ENCODE results near the gene AMER3.
"Not testable (repeated sequence)": the region's sequence is repeated elsewhere in the genome, so short reads cannot be mapped to it uniquely, and the experiment has no call there.

The AMER3 gene, protein sequence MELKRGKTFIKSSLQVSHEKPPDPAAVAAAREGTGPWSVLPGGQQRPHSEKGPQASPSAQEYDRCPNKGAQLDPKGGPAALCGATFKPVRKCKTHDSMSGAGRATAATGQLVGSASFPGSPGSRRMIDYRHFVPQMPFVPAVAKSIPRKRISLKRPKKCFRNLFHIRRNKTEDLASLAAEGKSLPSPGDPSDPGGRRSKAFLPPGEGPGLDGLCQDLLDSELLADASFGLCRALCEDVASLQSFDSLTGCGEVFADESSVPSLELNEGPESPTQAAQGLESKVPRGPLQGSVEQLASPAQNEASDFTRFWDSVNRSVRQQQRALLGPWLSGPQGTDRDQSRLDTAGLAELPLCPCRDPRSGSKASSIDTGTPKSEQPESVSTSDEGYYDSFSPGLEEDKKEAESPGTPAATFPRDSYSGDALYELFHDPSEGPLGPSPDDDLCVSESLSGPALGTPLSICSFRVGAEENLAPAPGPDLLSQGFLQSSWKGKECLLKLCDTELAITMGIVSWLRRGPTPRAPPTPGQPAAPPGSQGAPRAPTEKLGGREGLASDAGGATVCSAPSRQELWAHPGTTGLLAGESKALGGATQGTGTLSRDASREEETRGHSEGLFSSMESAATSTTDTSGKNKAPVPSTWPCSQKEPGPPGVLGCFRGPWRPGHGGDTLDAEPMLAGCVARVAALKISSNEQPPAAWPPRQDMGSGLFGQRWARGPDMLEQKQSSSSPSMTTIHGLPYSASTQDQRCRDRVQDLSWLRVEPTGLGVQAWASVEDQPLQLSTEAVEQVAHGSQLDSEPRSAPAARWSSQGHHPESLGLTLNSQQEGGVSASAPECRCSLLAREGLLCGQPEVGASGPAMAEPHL

DNA sequence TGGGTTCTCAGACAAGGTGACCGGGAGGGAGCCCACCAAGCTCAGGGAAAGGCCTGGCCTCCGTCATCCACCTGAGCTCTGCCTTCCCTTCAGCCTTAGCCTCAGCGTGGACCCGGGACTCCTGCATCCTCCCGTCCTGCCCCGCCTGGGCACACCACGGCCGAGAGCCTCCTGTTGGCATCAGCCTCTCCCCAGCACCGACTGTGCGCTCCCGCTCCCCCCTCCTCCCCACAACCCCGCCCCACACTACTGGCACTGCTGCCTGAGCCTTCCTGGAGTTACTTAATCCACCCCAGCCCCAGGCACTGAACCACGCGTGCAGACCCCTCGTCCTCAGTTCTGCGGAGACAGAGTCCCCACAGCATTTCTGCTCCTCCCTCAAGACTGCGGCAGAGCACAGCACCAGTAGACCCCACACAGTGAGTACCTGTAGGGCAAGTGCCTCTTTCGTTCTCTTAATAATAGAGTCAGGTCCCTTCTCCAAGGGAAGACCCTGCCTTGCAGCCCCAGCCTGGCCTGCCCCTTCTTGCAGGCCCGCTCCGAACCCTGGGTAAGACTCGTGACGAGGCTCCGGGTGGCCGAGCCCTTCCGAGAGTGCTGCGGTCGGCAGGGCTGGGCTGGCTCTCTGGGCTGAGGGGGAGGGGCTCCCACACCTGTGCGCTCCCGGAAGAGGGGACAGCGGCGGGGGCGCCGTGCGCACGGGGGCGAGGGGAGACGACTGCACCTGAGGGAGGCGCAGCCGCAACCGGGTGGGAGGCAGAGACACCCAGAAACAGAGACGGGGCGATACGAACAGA lies at the start of gene AMER3:
Gene AMER3 (plus strand): TSS at position 285 of the 797 bp plus-strand sequence. CDS start 6,533 bp downstream, outside the sequence.
- DNase-seq = no peak
- in situ Hi-C loops (cut with MboI; ENCODE audit: low pct_unique_long_range_greater_than_20kb, low sequenced_read_pairs) = no loop called here

GRCh38 chr2:130714795-130715194 lies 40.5 kb upstream of the AMER3 start:
- DNase-seq; in situ Hi-C loops (cut with MboI; ENCODE audit: low pct_unique_long_range_greater_than_20kb, low sequenced_read_pairs): not testable (repeated sequence)

DNA sequence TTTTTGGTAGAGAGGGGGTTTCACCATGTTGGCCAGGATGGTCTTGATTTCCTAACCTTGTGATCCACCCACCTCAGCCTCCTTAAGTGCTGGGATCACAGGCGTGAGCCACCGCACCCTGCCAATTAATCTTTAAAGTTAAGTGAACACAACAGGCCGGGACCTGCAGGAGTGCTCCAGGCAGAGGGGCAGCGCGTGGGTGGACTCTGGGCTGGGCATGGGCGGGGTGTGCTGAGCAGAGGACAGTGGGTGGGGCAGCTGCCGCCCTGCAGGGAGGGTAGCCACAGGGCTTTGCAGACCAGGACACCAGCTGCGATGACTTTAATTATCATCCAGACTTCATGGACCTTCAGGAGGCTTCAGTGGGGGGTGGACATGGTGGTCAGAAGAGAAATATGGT lies 35.3 kb upstream of the AMER3 start:
- no peak for DNase-seq
- in situ Hi-C loops (cut with MboI; ENCODE audit: low pct_unique_long_range_greater_than_20kb, low sequenced_read_pairs) = no loop called here

- DNase-seq = no peak
- in situ Hi-C loops (cut with MboI; ENCODE audit: low pct_unique_long_range_greater_than_20kb, low sequenced_read_pairs) = no loop called here
These were observed 34.8 kb upstream of the AMER3 start for GRCh38 chr2:130720528-130720927.

DNA sequence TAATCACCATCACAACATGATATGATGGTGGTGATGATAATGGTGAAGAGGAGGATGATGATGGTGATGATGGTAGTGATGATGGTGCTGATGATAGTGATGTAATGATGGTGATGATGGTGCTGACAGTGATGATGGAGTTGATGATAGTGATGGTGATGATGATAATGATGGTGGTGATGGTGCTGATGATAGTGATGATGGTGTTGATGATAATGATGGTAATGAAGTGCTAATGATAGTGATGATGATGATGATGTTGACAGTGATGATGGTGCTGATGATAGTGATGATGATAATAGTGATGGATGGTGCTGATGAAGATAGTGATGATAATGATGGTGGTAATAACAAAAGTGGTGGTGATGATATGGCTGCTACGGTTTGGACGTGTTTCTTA lies 30.9 kb upstream of the AMER3 start:
- DNase-seq = no peak
- in situ Hi-C loops (cut with MboI; ENCODE audit: low pct_unique_long_range_greater_than_20kb, low sequenced_read_pairs) = no loop called here

DNA sequence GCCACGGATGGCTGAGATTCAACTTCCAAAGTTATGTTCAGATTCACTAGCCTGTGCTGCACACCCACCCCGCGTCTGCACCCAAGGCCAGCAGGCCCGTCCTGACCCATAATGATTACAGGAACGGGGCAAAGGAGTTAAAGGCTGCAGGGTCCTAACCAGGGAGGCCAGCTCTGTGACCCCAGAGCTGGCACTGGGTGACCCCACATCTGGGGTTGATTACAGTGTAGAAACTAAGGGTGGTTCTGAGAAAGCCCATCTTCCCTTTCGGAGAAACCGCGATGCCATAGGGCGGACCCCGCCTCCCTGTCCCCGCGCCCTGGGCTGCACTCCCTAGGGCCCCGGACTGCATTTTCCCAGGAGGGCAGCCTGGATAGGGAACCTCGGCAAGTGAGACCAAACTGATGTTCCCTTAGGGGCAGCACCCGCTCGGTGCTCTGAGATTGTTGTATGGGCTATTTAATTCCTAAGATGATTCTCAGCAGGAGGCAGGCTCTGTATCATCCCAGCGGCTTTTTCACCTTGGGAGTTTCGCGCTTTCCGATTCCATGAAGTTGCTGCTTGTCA lies 28.6 kb upstream of the AMER3 start:
- in situ Hi-C loops (cut with MboI; ENCODE audit: low pct_unique_long_range_greater_than_20kb, low sequenced_read_pairs) = no loop called here
- no peak for DNase-seq

DNA sequence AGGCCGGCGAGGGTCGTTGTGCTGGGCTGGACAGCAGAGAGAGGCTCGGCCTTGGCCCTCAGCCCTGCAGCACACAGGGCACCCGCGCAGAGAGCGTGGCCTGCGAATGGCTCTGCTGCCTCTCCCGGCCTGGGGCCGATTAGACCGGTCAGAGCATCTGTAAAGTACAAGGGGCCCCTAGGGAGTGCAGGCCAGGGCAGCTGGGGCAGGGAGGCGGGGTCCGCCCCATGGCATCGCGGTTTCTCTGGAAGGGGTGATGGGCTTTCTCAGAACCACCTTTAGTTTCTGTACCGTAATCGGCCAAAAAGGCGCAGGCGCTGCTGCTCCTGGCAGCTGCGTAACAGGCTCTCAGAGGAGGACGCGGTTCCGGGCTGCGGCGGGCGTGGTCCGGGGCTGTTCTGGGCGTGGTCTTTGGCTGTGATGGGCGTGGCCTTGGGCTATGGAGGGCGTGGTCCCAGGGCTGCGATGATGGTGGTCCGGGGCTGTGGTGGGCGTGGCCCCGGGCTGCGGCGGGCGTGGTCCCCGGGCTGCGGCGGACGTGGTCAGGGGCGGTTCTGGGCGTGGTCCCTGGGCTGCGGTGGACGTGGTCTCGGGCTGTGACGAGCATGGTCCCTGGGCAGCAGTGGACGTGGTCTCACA lies 27.9 kb upstream of the AMER3 start:
- in situ Hi-C loops (cut with MboI; ENCODE audit: low pct_unique_long_range_greater_than_20kb, low sequenced_read_pairs) = no loop called here
- peak; percentile 88 for DNase-seq

DNA sequence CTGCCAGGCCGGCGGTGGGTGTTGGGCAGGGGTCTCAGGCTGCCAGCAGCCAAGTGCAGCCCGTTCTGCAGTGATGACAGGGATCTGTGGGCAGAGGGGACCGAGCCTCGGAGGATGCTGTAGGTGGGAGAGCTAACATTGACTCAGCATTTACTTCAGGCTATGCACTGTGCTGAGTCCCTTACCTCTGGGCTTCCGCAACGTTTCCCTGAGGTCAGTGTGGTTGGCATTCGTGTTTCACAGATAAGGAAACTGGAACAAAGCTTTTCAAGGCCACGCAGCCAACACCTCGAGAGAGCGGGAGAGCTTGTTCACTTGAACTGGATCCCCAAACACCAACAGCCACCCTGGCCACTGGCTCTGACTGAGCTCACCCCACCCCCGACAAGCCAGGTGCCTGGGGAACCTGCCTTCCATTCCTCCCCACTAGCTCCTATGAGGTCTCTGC lies 27.3 kb upstream of the AMER3 start:
- in situ Hi-C loops (cut with MboI; ENCODE audit: low pct_unique_long_range_greater_than_20kb, low sequenced_read_pairs) = no loop called here
- no peak for DNase-seq

DNA sequence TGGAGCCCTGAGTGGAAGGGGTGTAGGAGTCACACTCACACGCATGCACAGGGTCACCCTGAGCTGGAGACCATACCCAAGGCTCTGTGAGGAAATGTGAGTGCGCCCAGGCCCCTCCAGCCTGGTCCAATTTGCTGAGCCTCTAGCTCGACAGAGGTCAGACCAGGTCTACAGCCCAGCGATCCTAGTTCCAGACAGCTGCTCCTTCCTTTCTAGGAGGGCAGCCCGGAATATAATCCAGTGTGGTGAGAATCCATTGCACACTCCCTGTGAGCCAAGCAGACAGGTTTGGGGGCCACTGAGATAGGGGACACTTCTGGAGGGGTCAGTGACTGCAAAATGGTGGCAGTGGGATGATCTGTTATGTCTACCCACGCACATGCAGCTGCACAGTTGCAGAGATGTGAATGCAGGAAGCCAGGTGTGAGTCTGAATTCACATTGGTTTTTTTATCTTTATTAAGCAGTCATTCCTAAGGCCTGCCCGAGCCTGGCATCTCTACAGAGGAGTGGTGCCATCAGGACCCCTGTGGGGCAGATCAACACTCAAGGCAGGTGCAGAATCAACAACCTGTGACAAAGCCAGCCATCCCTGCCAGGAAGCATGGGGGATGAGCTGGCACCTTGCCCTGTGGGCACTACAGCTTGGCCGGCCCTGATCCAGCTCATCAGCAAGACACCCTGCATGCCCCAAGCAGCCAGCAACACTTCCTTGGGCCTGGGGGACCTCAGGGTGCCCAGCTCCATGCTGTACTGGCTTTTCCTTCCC lies 26.6 kb upstream of the AMER3 start, which contains the start of gene GPR148:
Gene GPR148 (plus strand): TSS at position 522 of the 768 bp plus-strand sequence. CDS start 82 bp downstream, at position 604.
- DNase-seq = no peak
- in situ Hi-C loops (cut with MboI; ENCODE audit: low pct_unique_long_range_greater_than_20kb, low sequenced_read_pairs) = no loop called here

- in situ Hi-C loops (cut with MboI; ENCODE audit: low pct_unique_long_range_greater_than_20kb, low sequenced_read_pairs) = no loop called here
- DNase-seq = no peak
These were observed 25.7 kb upstream of the AMER3 start for GRCh38 chr2:130729322-130730299.

GRCh38 chr2:130732257-130732656 lies 23.1 kb upstream of the AMER3 start:
- DNase-seq; in situ Hi-C loops (cut with MboI; ENCODE audit: low pct_unique_long_range_greater_than_20kb, low sequenced_read_pairs): not testable (repeated sequence)

GRCh38 chr2:130735200-130735599 lies 20.1 kb upstream of the AMER3 start:
- in situ Hi-C loops (cut with MboI; ENCODE audit: low pct_unique_long_range_greater_than_20kb, low sequenced_read_pairs) = no loop called here
- DNase-seq = no peak

DNA sequence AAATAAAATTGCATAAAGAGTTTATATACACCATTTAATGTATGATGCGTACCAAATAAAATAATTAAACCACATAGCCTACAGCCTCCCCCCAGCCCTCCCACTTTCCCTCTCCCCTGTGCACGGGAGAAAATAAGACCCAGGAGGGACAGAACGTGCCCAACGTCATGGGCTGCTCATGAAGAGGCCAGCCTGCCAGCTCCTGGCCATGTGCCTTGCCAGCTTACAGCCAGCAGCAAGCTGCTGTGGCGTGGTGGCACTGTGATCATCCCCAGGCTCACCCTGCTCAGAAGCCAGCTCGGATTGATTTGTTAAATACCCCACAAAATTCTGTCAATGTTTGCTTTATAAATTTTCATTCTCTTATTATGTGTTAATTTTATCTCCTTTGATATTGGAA lies 18.9 kb upstream of the AMER3 start:
- DNase-seq = no peak

GRCh38 chr2:130737592-130737991 lies 17.7 kb upstream of the AMER3 start:
- no peak for DNase-seq
- in situ Hi-C loops (cut with MboI; ENCODE audit: low pct_unique_long_range_greater_than_20kb, low sequenced_read_pairs) = no loop called here

More for the DNA sequence above, 18.9 kb upstream of the AMER3 start:
- in situ Hi-C loops (cut with MboI; ENCODE audit: low pct_unique_long_range_greater_than_20kb, low sequenced_read_pairs) = no loop called here

GRCh38 chr2:130740671-130741070 lies 14.7 kb upstream of the AMER3 start:
- in situ Hi-C loops (cut with MboI; ENCODE audit: low pct_unique_long_range_greater_than_20kb, low sequenced_read_pairs) = no loop called here
- DNase-seq = no peak

- no peak for DNase-seq
- in situ Hi-C loops (cut with MboI; ENCODE audit: low pct_unique_long_range_greater_than_20kb, low sequenced_read_pairs) = no loop called here
These were observed 12.1 kb upstream of the AMER3 start for GRCh38 chr2:130743278-130743677.

All from KBM-7 (cell line).